ENCODE measurements around the gene OGFOD3. TPM values are rescaled to one million over a fixed set of nuclear protein-coding genes. Genes with fewer than 3 reads are reported as not detected.

OGFOD3 gene
- 10 to 100 TPM in 2 of 4 donors, 1 to 10 TPM in 2; 7.8 to 23.8 (median 14.6) TPM for polyA plus RNA-seq
- long read RNA-seq, donor 1 = 0 reads
- long read RNA-seq, donor 2, partial matches to known transcripts = 0 of 4 reads
- long read RNA-seq, donor 2, other reads (novel, unspliced or antisense) = 0 of 4 reads
- long read RNA-seq, donor 3, full-length matches to known transcripts = 13 of 19 reads
- long read RNA-seq, donor 3, partial matches to known transcripts = 6 of 19 reads
- long read RNA-seq, donor 3, other reads (novel, unspliced or antisense) = 0 of 19 reads
- long read RNA-seq, donor 4 = 0 reads
- long read RNA-seq, donor 5, full-length matches to known transcripts = 4 of 11 reads
- long read RNA-seq, donor 5, partial matches to known transcripts = 7 of 11 reads
- long read RNA-seq, donor 5, other reads (novel, unspliced or antisense) = 0 of 11 reads
- long read RNA-seq, donor 6, full-length matches to known transcripts = 8 of 8 reads
- long read RNA-seq, donor 6, partial matches to known transcripts = 0 of 8 reads
- long read RNA-seq, donor 6, other reads (novel, unspliced or antisense) = 0 of 8 reads
- long read RNA-seq, donor 7, full-length matches to known transcripts = 11 of 11 reads
- long read RNA-seq, donor 7, partial matches to known transcripts = 0 of 11 reads
- long read RNA-seq, donor 7, other reads (novel, unspliced or antisense) = 0 of 11 reads
- long read RNA-seq, donor 8 = 0 reads
- long read RNA-seq, donor 9, partial matches to known transcripts = 0 of 2 reads
- long read RNA-seq, donor 9, other reads (novel, unspliced or antisense) = 0 of 2 reads
- long read RNA-seq, donor 10, full-length matches to known transcripts = 11 of 11 reads
- long read RNA-seq, donor 10, partial matches to known transcripts = 0 of 11 reads
- long read RNA-seq, donor 10, other reads (novel, unspliced or antisense) = 0 of 11 reads

DNA sequence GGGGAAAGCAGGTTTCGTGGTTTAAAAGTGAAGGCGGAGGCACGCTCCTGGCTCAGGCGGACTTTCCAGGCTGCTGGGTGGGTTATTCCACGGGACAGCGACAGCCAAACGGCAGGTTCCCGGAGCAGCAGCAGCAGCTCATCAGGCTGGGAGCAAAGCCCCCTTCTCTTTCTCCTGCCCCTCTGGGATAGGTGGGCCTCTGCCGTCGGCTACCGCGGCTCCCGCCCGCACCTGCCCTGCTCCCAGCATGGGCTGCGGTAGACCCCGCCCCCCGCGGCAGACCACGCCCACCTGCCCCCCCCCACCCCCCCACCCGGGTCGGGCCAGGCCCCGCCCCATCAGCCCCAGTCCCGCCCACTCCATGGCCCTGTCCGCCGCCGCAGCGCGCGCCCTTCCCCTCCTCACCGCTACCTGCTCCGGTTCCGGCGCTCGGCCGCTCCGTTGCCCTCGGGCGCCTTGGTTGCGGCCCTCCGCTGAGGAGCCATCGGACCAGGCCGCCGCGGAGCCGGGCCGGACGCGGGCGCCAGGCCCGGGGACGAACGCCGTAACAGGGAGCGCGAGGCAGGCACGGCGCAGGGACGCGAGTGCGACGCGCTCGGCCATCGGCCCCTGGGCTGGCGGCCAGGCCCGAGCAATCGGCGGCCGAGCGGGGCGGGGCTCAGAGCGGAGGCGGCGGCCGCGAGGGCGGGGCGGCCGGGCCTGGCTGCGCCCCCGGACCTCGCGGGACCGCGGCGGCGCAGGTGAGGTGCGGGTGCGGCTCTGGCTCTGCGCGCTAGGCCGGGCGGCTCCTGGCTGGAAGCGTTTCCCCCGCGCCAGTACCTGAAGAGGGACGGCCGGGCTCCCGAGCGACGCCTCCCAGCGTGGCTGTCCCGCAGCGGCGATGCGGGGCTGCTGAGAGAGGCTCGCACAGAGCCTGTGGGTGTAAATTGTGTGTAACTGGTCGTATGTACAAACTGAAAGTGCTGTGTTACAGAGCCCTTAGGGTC is at the start of gene OGFOD3, which contains the start of gene HEXD:
Gene OGFOD3 (minus strand): TSS at position 586 of the 986 bp plus-strand sequence. CDS start 101 bp downstream, at position 485.
Gene HEXD (plus strand): TSS at position 347 of the 986 bp plus-strand sequence. CDS start 1,453 bp downstream, outside the sequence.
- peaks cover 0 to 44% (median 0%) of the 10 kb centered on the region in 3 donors for H3K36me3 ChIP-seq (ENCODE audit: control insufficient read depth in 3 of 3, insufficient read depth in 2 of 3, low read depth in 1 of 3, low read length in 3 of 3)

GRCh38 chr17:82465023-82465603 is 46.7 kb upstream of the OGFOD3 start:
- Histone ChIP-seq H3K27me3 (ENCODE audit: control insufficient read depth in 3 of 3, insufficient read depth in 3 of 3, low read length in 3 of 3) (no peaks in the 10 kb centered on the region), H3K36me3 (ENCODE audit: control insufficient read depth in 3 of 3, insufficient read depth in 2 of 3, low read depth in 1 of 3, low read length in 3 of 3) (peaks cover 13 to 87% (median 20%) of the 10 kb centered on the region in 3 donors), H3K4me1 (ENCODE audit: control insufficient read depth in 3 of 3, insufficient read depth in 2 of 3, low read depth in 1 of 3, low read length in 2 of 3) (peaks cover 0 to 12% (median 0%) of the 10 kb centered on the region in 3 donors), H3K9me3 (ENCODE audit: control insufficient read depth in 2 of 2, insufficient read depth in 1 of 2, low read depth in 1 of 2, low read length in 1 of 2) (no peaks in the 10 kb centered on the region), H3K4me3 (ENCODE audit: low read depth in 1 of 3, low read length in 3 of 3) (no peak overlapping the region), H3K27ac (ENCODE audit: low read depth in 1 of 3, low read length in 2 of 3) (no peak overlapping the region)
- 84 to 94% (median 92%) methylated on average over 7 of the region's 7 CpGs for WGBS, 3 donors
- no peak for DNase-seq
- FAIRE-seq = no peak

More for the DNA sequence above, at the start of gene OGFOD3, which contains the start of gene HEXD:
- Histone ChIP-seq H3K4me3 (ENCODE audit: low read depth in 1 of 3, low read length in 3 of 3) (peak within 1 kb of the TSS; percentile 77 to 97 (median 80)), H3K27me3 (ENCODE audit: control insufficient read depth in 3 of 3, insufficient read depth in 3 of 3, low read length in 3 of 3) (no peaks in the 10 kb centered on the region), H3K27ac (ENCODE audit: low read depth in 1 of 3, low read length in 2 of 3) (peak within 1 kb of the TSS; percentile 91 to 98 (median 93)), H3K4me1 (ENCODE audit: control insufficient read depth in 3 of 3, insufficient read depth in 2 of 3, low read depth in 1 of 3, low read length in 2 of 3) (peaks cover 0 to 7% (median 0%) of the 10 kb centered on the region in 3 donors), H3K9me3 (ENCODE audit: control insufficient read depth in 2 of 2, insufficient read depth in 1 of 2, low read depth in 1 of 2, low read length in 1 of 2) (peaks cover 0 to 15% of the 10 kb centered on the region in 2 donors)
- no peak for FAIRE-seq
- 1% methylated on average over 62 to 108 of the region's 108 CpGs for WGBS, 3 donors
- DNase-seq = peak; percentile 88 to 98

DNA sequence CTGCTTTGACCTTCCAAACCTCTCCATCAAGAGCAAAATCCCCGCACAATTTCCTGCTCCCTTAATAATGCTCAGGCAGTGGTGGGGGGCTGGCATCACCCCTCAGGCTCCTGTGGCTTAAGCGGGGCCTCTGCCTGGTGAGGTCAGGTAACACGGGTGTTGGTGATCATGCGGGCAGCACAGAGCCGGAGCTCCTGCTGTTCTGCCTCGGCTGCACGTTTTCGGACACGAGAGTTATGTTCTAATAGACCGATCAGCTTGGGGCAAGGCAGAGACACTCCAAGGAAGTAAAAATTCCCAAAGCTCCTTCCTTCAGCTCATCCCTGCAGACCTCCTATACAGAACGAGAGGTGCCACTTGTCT is 46.2 kb upstream of the OGFOD3 start:
- peaks cover 0 to 12% (median 0%) of the 10 kb centered on the region in 3 donors for H3K4me1 ChIP-seq (ENCODE audit: control insufficient read depth in 3 of 3, insufficient read depth in 2 of 3, low read depth in 1 of 3, low read length in 2 of 3)
- H3K27ac ChIP-seq (ENCODE audit: low read depth in 1 of 3, low read length in 2 of 3) = no peak overlapping the region
- peaks cover 13 to 85% (median 20%) of the 10 kb centered on the region in 3 donors for H3K36me3 ChIP-seq (ENCODE audit: control insufficient read depth in 3 of 3, insufficient read depth in 2 of 3, low read depth in 1 of 3, low read length in 3 of 3)
- H3K9me3 ChIP-seq (ENCODE audit: control insufficient read depth in 2 of 2, insufficient read depth in 1 of 2, low read depth in 1 of 2, low read length in 1 of 2) = no peaks in the 10 kb centered on the region
- DNase-seq (no peak), FAIRE-seq (no peak)
- H3K27me3 ChIP-seq (ENCODE audit: control insufficient read depth in 3 of 3, insufficient read depth in 3 of 3, low read length in 3 of 3) = no peaks in the 10 kb centered on the region
- 92 to 93% (median 92%) methylated on average over 11 of the region's 11 CpGs for WGBS, 3 donors
- H3K4me3 ChIP-seq (ENCODE audit: low read depth in 1 of 3, low read length in 3 of 3) = no peak overlapping the region

- FAIRE-seq (no peak), DNase-seq (no peak)
- Histone ChIP-seq H3K27ac (ENCODE audit: low read depth in 1 of 3, low read length in 2 of 3) (peak overlapping the region in 1 of 3 donors; percentile 6), H3K27me3 (ENCODE audit: control insufficient read depth in 3 of 3, insufficient read depth in 3 of 3, low read length in 3 of 3) (no peaks in the 10 kb centered on the region), H3K9me3 (ENCODE audit: control insufficient read depth in 2 of 2, insufficient read depth in 1 of 2, low read depth in 1 of 2, low read length in 1 of 2) (no peaks in the 10 kb centered on the region), H3K36me3 (ENCODE audit: control insufficient read depth in 3 of 3, insufficient read depth in 2 of 3, low read depth in 1 of 3, low read length in 3 of 3) (peaks cover 13 to 83% (median 20%) of the 10 kb centered on the region in 3 donors), H3K4me1 (ENCODE audit: control insufficient read depth in 3 of 3, insufficient read depth in 2 of 3, low read depth in 1 of 3, low read length in 2 of 3) (peaks cover 0 to 15% (median 0%) of the 10 kb centered on the region in 3 donors), H3K4me3 (ENCODE audit: low read depth in 1 of 3, low read length in 3 of 3) (no peak overlapping the region)
- WGBS, 3 donors = 80 to 85% (median 83%) methylated on average over 6 to 7 of the region's 7 CpGs
Measured at GRCh38 chr17:82463925-82464566, 45.7 kb upstream of the OGFOD3 start.

- 86 to 96% (median 94%) methylated on average over 6 of the region's 6 CpGs for WGBS, 3 donors
Measured at GRCh38 chr17:82463391-82463790, 45.0 kb upstream of the OGFOD3 start.

DNA sequence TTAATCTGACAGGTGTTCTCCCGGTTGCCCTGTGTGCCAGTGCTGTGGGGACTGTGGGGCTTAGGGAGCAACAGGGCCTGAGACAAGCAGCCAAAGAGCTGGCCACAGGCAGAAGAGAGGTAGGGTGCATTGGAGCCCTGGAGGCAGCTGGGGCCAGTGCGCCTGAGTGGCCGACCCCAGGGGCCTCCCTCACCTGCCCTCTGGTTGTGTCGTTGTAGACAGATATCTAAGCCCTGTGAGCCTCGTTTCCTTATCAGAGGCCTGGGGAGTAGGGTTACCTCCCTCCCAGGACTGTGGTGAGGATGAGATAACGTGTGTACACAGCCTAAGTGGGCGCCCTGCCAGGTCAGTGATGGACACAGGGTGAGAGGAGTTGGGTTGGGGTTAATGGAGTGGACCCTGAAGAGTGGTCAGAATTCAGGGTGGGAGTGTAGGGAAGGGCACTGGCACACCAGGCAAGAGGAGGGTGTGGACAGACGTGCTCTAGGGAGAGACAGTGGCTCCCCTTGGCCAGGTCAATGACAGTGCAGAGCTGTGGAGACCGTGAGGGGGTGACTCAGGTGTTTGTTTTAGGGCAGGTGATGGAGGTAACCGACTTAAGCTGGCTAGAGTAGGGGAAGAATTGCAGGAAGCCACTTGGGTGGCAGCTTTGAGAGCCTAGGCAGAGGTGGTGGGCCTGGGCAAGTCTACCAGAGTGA is 43.6 kb upstream of the OGFOD3 start:
- H3K4me1 ChIP-seq (ENCODE audit: control insufficient read depth in 3 of 3, insufficient read depth in 2 of 3, low read depth in 1 of 3, low read length in 2 of 3) = peaks cover 3 to 24% (median 5%) of the 10 kb centered on the region in 3 donors
- WGBS, 3 donors = 45 to 67% (median 47%) methylated on average over 10 of the region's 10 CpGs
- DNase-seq = peak in 1 of 2 donors; percentile 43
- FAIRE-seq = no peak
- no peaks in the 10 kb centered on the region for H3K27me3 ChIP-seq (ENCODE audit: control insufficient read depth in 3 of 3, insufficient read depth in 3 of 3, low read length in 3 of 3)
- no peaks in the 10 kb centered on the region for H3K9me3 ChIP-seq (ENCODE audit: control insufficient read depth in 2 of 2, insufficient read depth in 1 of 2, low read depth in 1 of 2, low read length in 1 of 2)
- H3K27ac ChIP-seq (ENCODE audit: low read depth in 1 of 3, low read length in 2 of 3) = peak overlapping the region in 1 of 3 donors; percentile 4
- H3K4me3 ChIP-seq (ENCODE audit: low read depth in 1 of 3, low read length in 3 of 3) = no peak overlapping the region
- peaks cover 11 to 69% (median 15%) of the 10 kb centered on the region in 3 donors for H3K36me3 ChIP-seq (ENCODE audit: control insufficient read depth in 3 of 3, insufficient read depth in 2 of 3, low read depth in 1 of 3, low read length in 3 of 3)

More at GRCh38 chr17:82463391-82463790, 45.0 kb upstream of the OGFOD3 start:
- DNase-seq (no peak), FAIRE-seq (no peak)
- Histone ChIP-seq H3K36me3 (ENCODE audit: control insufficient read depth in 3 of 3, insufficient read depth in 2 of 3, low read depth in 1 of 3, low read length in 3 of 3) (peaks cover 13 to 81% (median 17%) of the 10 kb centered on the region in 3 donors), H3K27me3 (ENCODE audit: control insufficient read depth in 3 of 3, insufficient read depth in 3 of 3, low read length in 3 of 3) (no peaks in the 10 kb centered on the region), H3K9me3 (ENCODE audit: control insufficient read depth in 2 of 2, insufficient read depth in 1 of 2, low read depth in 1 of 2, low read length in 1 of 2) (no peaks in the 10 kb centered on the region), H3K27ac (ENCODE audit: low read depth in 1 of 3, low read length in 2 of 3) (no peak overlapping the region), H3K4me1 (ENCODE audit: control insufficient read depth in 3 of 3, insufficient read depth in 2 of 3, low read depth in 1 of 3, low read length in 2 of 3) (peaks cover 0 to 15% (median 0%) of the 10 kb centered on the region in 3 donors), H3K4me3 (ENCODE audit: low read depth in 1 of 3, low read length in 3 of 3) (no peak overlapping the region)
